K562 (cell line): ENCODE results near the gene CLCN6. TPM values are rescaled to one million over a fixed set of nuclear protein-coding genes. Genes with fewer than 3 reads are reported as not detected.
A peak's percentile ranks its signal among the peaks of the same experiment; 100 is the strongest.

Experiments used
- ARID1B ChIP-seq: fragments of 450-650 bp; IDR thresholded peaks from 2 replicates; pipeline ENCODE4 v1.6.1; 2016; ENCODE audit warnings: antibody characterized with exemption, mild to moderate bottlenecking, inconsistent platforms
- ARNT ChIP-seq, 2 experiments: fragments of 450-650 bp; IDR thresholded peaks; 2 replicates each; pipeline ENCODE4 v1.6.1; 2016; ENCODE audit warnings: mild to moderate bottlenecking in 1 of 2
- CC2D1A ChIP-seq: fragments of 450-650 bp; IDR thresholded peaks from 2 replicates; pipeline ENCODE4 v1.6.1; 2017; ENCODE audit warnings: mild to moderate bottlenecking
- FIP1L1 ChIP-seq: fragments of 200-400 bp; formaldehyde crosslinking; IDR thresholded peaks from 2 replicates; pipeline ENCODE4 v1.6.1; 2018; ENCODE audit warnings: mild to moderate bottlenecking, low read depth, low read length; ENCODE audit not compliant: poor library complexity, severe bottlenecking
- GTF2E2 ChIP-seq: fragments of 200-800 bp; sonication (Bioruptor generic); IDR thresholded peaks from 2 replicates; pipeline ENCODE4 v1.6.1; 2016; ENCODE audit warnings: missing genetic modification characterization, missing compliant biosample characterization
- GTF2F1 ChIP-seq: IDR thresholded peaks from 2 replicates; pipeline ENCODE4 v1.6.1; 2011; ENCODE audit warnings: low read depth, low read length, improper control_type of control experiment
- HMG20B ChIP-seq: fragments of 250-450 bp; sonication (Bioruptor Pico); IDR thresholded peaks from 2 replicates; pipeline ENCODE4 v1.5.0; 2021; ENCODE audit warnings: mild to moderate bottlenecking
- KLF13 ChIP-seq: fragments of 450-650 bp; IDR thresholded peaks from 2 replicates; pipeline ENCODE4 v1.6.1; 2016; ENCODE audit warnings: missing genetic modification characterization, low read depth, mild to moderate bottlenecking, missing compliant biosample characterization, moderate library complexity, borderline replicate concordance
- MAFK ChIP-seq: IDR thresholded peaks from 2 replicates; pipeline ENCODE4 v1.6.1; 2011; ENCODE audit warnings: low read length, improper control_type of control experiment
- NCOA4 ChIP-seq: fragments of 450-650 bp; IDR thresholded peaks from 2 replicates; pipeline ENCODE4 v1.6.1; 2018; ENCODE audit warnings: mild to moderate bottlenecking; ENCODE audit not compliant: partially characterized antibody
- NELFE ChIP-seq: IDR thresholded peaks from 2 replicates; pipeline ENCODE4 v1.6.1; 2011; ENCODE audit warnings: mild to moderate bottlenecking; ENCODE audit not compliant: insufficient read depth, insufficient read length
- NR2C2 ChIP-seq, 2 experiments: fragments of 200-800 bp in 1 of 2; sonication (Bioruptor generic) in 1 of 2; sonication (generic) in 1 of 2; formaldehyde crosslinking in 1 of 2; IDR thresholded peaks; 2 replicates each; pipeline versions ENCODE4 v1.6.1 to v1.8.0; 2016 to 2022; ENCODE audit warnings: mild to moderate bottlenecking in 1 of 2, missing compliant biosample characterization in 1 of 2, missing genetic modification characterization in 1 of 2, missing genetic modification reagents in 1 of 2
- NUFIP1 ChIP-seq: fragments of 450-650 bp; IDR thresholded peaks from 2 replicates; pipeline ENCODE4 v1.6.1; 2018; ENCODE audit not compliant: partially characterized antibody
- RBBP5 ChIP-seq: fragments of 200-600 bp; sonication (generic); IDR thresholded peaks from 2 replicates; pipeline ENCODE4 v1.6.1; 2012; ENCODE audit warnings: borderline replicate concordance, mild to moderate bottlenecking, low read length, control low read depth, inconsistent platforms; ENCODE audit not compliant: insufficient read depth, poor library complexity, severe bottlenecking
- SAFB ChIP-seq: fragments of 200-400 bp; formaldehyde crosslinking; IDR thresholded peaks from 2 replicates; pipeline ENCODE4 v1.6.1; 2017; ENCODE audit warnings: low read depth, low read length, borderline replicate concordance
- SNIP1 ChIP-seq: fragments of 450-650 bp; IDR thresholded peaks from 2 replicates; pipeline ENCODE4 v1.7.1; 2017; ENCODE audit warnings: low read depth, mild to moderate bottlenecking
- SPI1 ChIP-seq: IDR thresholded peaks from 2 replicates; pipeline ENCODE4 v1.6.1; 2011; ENCODE audit warnings: low read depth, low read length, control low read depth, borderline replicate concordance
- XRCC4 ChIP-seq: IDR thresholded peaks from one replicate; pipeline ENCODE4 v1.6.1; 2011; ENCODE audit not compliant: insufficient read depth, insufficient read length; ENCODE audit errors: extremely low read depth
- ZNF253 ChIP-seq: fragments of 250-450 bp; sonication (Bioruptor Pico); conservative IDR thresholded peaks from 2 replicates; pipeline ENCODE4 v1.6.1; 2021; ENCODE audit warnings: mild to moderate bottlenecking
- ZNF263 ChIP-seq: sonication (generic); formaldehyde crosslinking; IDR thresholded peaks from 2 replicates; pipeline ENCODE4 v1.8.0; 2022; ENCODE audit warnings: mild to moderate bottlenecking, missing genetic modification reagents, borderline replicate concordance
- ZNF311 ChIP-seq: fragments of 250-450 bp; sonication (Bioruptor Pico); IDR thresholded peaks from 2 replicates; pipeline ENCODE4 v1.4.0; 2020; ENCODE audit warnings: mild to moderate bottlenecking, moderate library complexity
- ZNF589 ChIP-seq: fragments of 200-800 bp; sonication (Bioruptor generic); IDR thresholded peaks from 2 replicates; pipeline ENCODE4 v1.6.1; 2016; ENCODE audit warnings: low read depth, missing genetic modification characterization, missing compliant biosample characterization
- ZNF76 ChIP-seq: fragments of 250-450 bp; sonication (Bioruptor Pico); IDR thresholded peaks from 2 replicates; pipeline ENCODE4 v1.4.0; 2020; ENCODE audit warnings: mild to moderate bottlenecking, moderate library complexity, borderline replicate concordance
- ZNF77 ChIP-seq: fragments of 250-450 bp; sonication (Bioruptor Pico); IDR thresholded peaks from 2 replicates; pipeline ENCODE4 v1.5.0; 2020
- polyA plus RNA-seq, 8 experiments: library from polyadenylated mRNA; depleted of rRNA in 4 of 8; stranded (reverse) in 5 of 8; unstranded in 3 of 8; fragments of >200 nt; fragmentation: Nextera tagmentation in 2 of 8; fragmentation: Illumina TruSeq in 1 of 8; extraction: Ambion mirVana in 2 of 8; extraction: Trizol in 1 of 8; gene quantifications; 2 replicates each; pipeline versions ENCODE4 v1.2.1 to v1.2.3, GENCODE V29; 2011 to 2014; ENCODE audit warnings: inconsistent platforms in 1 of 8, missing spikeins in 1 of 8
- total RNA-seq, 7 experiments: library from RNA; depleted of rRNA in 6 of 7; stranded (reverse); fragments of >200 nt in 6 of 7; fragmentation: Illumina TruSeq in 2 of 7; extraction: Trizol in 2 of 7; gene quantifications; 2 replicates each; pipeline versions ENCODE4 v1.2.1 to v1.2.3, GENCODE V29; 2011 to 2021; ENCODE audit warnings: low replicate concordance in 1 of 7
- TF ChIP-seq, protein P1 (sequence below): fragments of 450-650 bp; formaldehyde crosslinking; IDR thresholded peaks from 2 replicates; pipeline ENCODE4 v1.4.0; 2020; ENCODE audit warnings: mild to moderate bottlenecking
- TF ChIP-seq, protein P2 (sequence below): sonication (generic); formaldehyde crosslinking; IDR thresholded peaks from 2 replicates; pipeline ENCODE4 v1.8.0; 2022; ENCODE audit warnings: mild to moderate bottlenecking, missing genetic modification reagents

Gene CLCN6
- total and polyA plus RNA-seq, 9 of the 15 experiments (the other 6 are each of a cell fraction or from before 2014, with no cell fraction given) = 2.0 to 21.8 (median 13.6) TPM

GRCh38 chr1:11799099-11799498 lies 6.9 kb upstream of the CLCN6 start (continued):
- TF ChIP-seq SPI1 = no peak
- TF ChIP-seq NELFE = no peak
- no peak for TF ChIP-seq FIP1L1
- TF ChIP-seq ARNT (IDR thresholded peaks at IDR 0.05) = no peak
- peak; percentile 10 for TF ChIP-seq RBBP5
- peak; percentile 21; the same call in 1 of the 2 replicates for TF ChIP-seq ZNF77 (CRISPR knock-in tag)
- no peak for TF ChIP-seq CC2D1A
- TF ChIP-seq MAFK = no peak
- TF ChIP-seq XRCC4 = no peak
- TF ChIP-seq ZNF263 (CRISPR knock-in tag) = no peak
- no peak for TF ChIP-seq SAFB
- no peak for TF ChIP-seq ZNF76
- TF ChIP-seq ARID1B = no peak
- peak; percentile 39; the same call in 1 of the 2 replicates for TF ChIP-seq ZNF311 (CRISPR knock-in tag)
- no peak for TF ChIP-seq ZNF253
- no peak for TF ChIP-seq NCOA4
- TF ChIP-seq NR2C2 (CRISPR knock-in tag; IDR thresholded peaks at IDR 0.05) = no peak
- no peak for TF ChIP-seq NR2C2 (tag; IDR thresholded peaks at IDR 0.05)
- TF ChIP-seq NUFIP1 = no peak
- TF ChIP-seq GTF2E2 (tag) = no peak
- TF ChIP-seq ZNF589 (CRISPR knock-in tag) = no peak
- TF ChIP-seq, protein P1, sequence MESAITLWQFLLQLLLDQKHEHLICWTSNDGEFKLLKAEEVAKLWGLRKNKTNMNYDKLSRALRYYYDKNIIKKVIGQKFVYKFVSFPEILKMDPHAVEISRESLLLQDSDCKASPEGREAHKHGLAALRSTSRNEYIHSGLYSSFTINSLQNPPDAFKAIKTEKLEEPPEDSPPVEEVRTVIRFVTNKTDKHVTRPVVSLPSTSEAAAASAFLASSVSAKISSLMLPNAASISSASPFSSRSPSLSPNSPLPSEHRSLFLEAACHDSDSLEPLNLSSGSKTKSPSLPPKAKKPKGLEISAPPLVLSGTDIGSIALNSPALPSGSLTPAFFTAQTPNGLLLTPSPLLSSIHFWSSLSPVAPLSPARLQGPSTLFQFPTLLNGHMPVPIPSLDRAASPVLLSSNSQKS (CRISPR knock-in tag) = no peak
- no peak for TF ChIP-seq GTF2F1
- TF ChIP-seq HMG20B (CRISPR knock-in tag) = no peak
- TF ChIP-seq, protein P2, sequence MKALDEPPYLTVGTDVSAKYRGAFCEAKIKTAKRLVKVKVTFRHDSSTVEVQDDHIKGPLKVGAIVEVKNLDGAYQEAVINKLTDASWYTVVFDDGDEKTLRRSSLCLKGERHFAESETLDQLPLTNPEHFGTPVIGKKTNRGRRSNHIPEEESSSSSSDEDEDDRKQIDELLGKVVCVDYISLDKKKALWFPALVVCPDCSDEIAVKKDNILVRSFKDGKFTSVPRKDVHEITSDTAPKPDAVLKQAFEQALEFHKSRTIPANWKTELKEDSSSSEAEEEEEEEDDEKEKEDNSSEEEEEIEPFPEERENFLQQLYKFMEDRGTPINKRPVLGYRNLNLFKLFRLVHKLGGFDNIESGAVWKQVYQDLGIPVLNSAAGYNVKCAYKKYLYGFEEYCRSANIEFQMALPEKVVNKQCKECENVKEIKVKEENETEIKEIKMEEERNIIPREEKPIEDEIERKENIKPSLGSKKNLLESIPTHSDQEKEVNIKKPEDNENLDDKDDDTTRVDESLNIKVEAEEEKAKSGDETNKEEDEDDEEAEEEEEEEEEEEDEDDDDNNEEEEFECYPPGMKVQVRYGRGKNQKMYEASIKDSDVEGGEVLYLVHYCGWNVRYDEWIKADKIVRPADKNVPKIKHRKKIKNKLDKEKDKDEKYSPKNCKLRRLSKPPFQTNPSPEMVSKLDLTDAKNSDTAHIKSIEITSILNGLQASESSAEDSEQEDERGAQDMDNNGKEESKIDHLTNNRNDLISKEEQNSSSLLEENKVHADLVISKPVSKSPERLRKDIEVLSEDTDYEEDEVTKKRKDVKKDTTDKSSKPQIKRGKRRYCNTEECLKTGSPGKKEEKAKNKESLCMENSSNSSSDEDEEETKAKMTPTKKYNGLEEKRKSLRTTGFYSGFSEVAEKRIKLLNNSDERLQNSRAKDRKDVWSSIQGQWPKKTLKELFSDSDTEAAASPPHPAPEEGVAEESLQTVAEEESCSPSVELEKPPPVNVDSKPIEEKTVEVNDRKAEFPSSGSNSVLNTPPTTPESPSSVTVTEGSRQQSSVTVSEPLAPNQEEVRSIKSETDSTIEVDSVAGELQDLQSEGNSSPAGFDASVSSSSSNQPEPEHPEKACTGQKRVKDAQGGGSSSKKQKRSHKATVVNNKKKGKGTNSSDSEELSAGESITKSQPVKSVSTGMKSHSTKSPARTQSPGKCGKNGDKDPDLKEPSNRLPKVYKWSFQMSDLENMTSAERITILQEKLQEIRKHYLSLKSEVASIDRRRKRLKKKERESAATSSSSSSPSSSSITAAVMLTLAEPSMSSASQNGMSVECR = no peak
- TF ChIP-seq SNIP1 = no peak
- no peak for TF ChIP-seq KLF13 (tag)
